Measurements from ENCODE around the gene JOSD1. TPM values are rescaled to one million over a fixed set of nuclear protein-coding genes. Genes with fewer than 3 reads are reported as not detected.

Gene JOSD1
- total and polyA plus RNA-seq, 10 of the 15 experiments (the other 5 are each of a cell fraction or from before 2014, with no cell fraction given), result 6.2 to 54.6 (median 40.5) TPM

DNA sequence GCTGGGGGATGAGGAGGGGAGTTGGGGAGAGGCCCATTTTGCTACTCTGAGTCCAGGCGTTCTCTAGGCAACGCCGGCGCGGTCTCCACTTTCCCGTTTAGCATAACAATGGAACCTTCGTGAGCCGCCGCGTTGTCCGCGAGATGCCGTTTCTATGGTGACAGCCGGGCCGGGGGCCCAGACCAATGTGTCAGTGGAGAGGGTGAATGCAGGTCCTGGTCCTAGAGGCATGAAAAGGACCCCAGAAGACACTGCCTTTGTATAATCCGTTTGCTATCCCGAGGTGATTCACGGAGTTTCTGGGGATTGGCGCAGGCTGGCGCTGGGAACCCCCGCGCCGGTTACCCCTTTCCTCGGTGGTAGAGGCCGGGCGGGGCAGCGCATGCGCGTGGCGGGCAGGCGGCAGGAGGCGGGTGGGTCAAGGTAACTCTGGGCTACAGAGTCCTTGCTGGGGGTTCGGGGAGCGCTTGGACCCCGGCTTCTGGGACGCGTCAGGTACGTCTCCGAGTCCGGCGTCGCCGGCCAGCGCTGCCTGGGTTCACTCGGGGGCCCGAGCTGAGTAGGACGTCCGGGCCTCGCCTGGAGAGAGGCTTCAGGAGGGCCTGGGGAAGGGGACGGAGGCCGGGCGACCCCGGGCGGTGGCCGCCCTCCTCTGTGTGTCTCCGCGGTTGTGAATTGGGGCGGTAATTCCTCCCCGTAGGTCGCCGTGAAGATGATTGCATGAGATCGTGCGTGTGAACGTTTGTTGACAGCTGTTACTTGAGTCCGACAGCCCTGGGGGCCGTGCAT lies 44.3 kb downstream of the JOSD1 start, which contains the start of the genes CBY1 and FAM227A (continued):
- TF ChIP-seq, protein P1, sequence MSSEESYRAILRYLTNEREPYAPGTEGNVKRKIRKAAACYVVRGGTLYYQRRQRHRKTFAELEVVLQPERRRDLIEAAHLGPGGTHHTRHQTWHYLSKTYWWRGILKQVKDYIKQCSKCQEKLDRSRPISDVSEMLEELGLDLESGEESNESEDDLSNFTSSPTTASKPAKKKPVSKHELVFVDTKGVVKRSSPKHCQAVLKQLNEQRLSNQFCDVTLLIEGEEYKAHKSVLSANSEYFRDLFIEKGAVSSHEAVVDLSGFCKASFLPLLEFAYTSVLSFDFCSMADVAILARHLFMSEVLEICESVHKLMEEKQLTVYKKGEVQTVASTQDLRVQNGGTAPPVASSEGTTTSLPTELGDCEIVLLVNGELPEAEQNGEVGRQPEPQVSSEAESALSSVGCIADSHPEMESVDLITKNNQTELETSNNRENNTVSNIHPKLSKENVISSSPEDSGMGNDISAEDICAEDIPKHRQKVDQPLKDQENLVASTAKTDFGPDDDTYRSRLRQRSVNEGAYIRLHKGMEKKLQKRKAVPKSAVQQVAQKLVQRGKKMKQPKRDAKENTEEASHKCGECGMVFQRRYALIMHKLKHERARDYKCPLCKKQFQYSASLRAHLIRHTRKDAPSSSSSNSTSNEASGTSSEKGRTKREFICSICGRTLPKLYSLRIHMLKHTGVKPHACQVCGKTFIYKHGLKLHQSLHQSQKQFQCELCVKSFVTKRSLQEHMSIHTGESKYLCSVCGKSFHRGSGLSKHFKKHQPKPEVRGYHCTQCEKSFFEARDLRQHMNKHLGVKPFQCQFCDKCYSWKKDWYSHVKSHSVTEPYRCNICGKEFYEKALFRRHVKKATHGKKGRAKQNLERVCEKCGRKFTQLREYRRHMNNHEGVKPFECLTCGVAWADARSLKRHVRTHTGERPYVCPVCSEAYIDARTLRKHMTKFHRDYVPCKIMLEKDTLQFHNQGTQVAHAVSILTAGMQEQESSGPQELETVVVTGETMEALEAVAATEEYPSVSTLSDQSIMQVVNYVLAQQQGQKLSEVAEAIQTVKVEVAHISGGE (CRISPR knock-in tag; IDR thresholded peaks at IDR 0.05), result no peak
- TF ChIP-seq, protein P2, sequence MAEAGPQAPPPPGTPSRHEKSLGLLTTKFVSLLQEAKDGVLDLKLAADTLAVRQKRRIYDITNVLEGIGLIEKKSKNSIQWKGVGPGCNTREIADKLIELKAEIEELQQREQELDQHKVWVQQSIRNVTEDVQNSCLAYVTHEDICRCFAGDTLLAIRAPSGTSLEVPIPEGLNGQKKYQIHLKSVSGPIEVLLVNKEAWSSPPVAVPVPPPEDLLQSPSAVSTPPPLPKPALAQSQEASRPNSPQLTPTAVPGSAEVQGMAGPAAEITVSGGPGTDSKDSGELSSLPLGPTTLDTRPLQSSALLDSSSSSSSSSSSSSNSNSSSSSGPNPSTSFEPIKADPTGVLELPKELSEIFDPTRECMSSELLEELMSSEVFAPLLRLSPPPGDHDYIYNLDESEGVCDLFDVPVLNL (IDR thresholded peaks at IDR 0.05; ENCODE audit: low read depth, low read length), result peak; percentile 60
- TF ChIP-seq SMAD1 (IDR thresholded peaks at IDR 0.05; ENCODE audit: low read depth, partially characterized antibody) (no peak), MYC (IDR thresholded peaks at IDR 0.05; ENCODE audit: insufficient read depth, insufficient read length, insufficient replicate concordance, low read length, severe bottlenecking) (no peak), MTA2 (IDR thresholded peaks at IDR 0.05; ENCODE audit: low read depth) (no peak), ZZZ3 (IDR thresholded peaks at IDR 0.05; ENCODE audit: control insufficient read depth, insufficient read length, low read depth) (no peak), NRF1 (conservative IDR thresholded peaks at IDR 0.05; ENCODE audit: low read depth, low read length) (peak; percentile 89), CHD2 (IDR thresholded peaks at IDR 0.05; ENCODE audit: borderline replicate concordance, low read depth, low read length) (no peak), BHLHE40 (IDR thresholded peaks at IDR 0.05; ENCODE audit: borderline replicate concordance in 1 of 2, low read depth in 2 of 2, low read length in 1 of 2) (peak; percentile 98 to 99), ESRRA (IDR thresholded peaks at IDR 0.05; ENCODE audit: low read length) (peak; percentile 57; the same call in 1 of the 2 replicates), CREM (IDR thresholded peaks at IDR 0.05; ENCODE audit: low read depth) (0 out of 2 replicates have a peak, but pooled peaks have one; percentile 7), STAT1 (conservative IDR thresholded peaks at IDR 0.05) (peak; percentile 46; the same call in 1 of the 2 replicates)
